Neural cell (in vitro differentiated cells): Measurements from ENCODE around the gene HSH2D. TPM values are rescaled to one million over a fixed set of nuclear protein-coding genes. Genes with fewer than 3 reads are reported as not detected.

Experiments used
- H2AFZ ChIP-seq: fragments of 200-600, 300-800 bp; sonication (generic), shearing (Covaris generic); 2 replicates; pipeline ENCODE4 v1.6.0; 2014; ENCODE audit warnings: low read depth, mild to moderate bottlenecking, antibody characterized with exemption, low read length, moderate library complexity
- H3F3A ChIP-seq: fragments of 200-600 bp; shearing (Covaris generic); 2 replicates; pipeline ENCODE4 v1.6.1; 2016; ENCODE audit warnings: mild to moderate bottlenecking, moderate library complexity, mixed read lengths, antibody characterized with exemption, low read length; ENCODE audit not compliant: insufficient read depth, poor library complexity, severe bottlenecking
- H3K27ac ChIP-seq: fragments of 200-600, 300-800 bp; sonication (generic), shearing (Covaris generic); 2 replicates; pipeline ENCODE4 v1.5.1; 2014; ENCODE audit warnings: mild to moderate bottlenecking, low read length, moderate library complexity
- H3K27me3 ChIP-seq: fragments of 300-800, 200-600 bp; sonication (generic), shearing (Covaris generic); 2 replicates; pipeline ENCODE4 v1.6.0; 2014; ENCODE audit warnings: mild to moderate bottlenecking, low read depth, low read length, moderate library complexity; ENCODE audit not compliant: insufficient read depth
- H3K36me3 ChIP-seq: fragments of 300-800, 200-600 bp; sonication (generic), shearing (Covaris generic); 2 replicates; pipeline ENCODE4 v1.5.1; 2014; ENCODE audit warnings: mild to moderate bottlenecking, antibody characterized with exemption, low read length, moderate library complexity; ENCODE audit not compliant: insufficient read depth
- H3K4me2 ChIP-seq: fragments of 300-800, 200-600 bp; sonication (generic), shearing (Covaris generic); 2 replicates; pipeline ENCODE4 v1.6.0; 2014; ENCODE audit warnings: mild to moderate bottlenecking, low read length
- H3K4me3 ChIP-seq: fragments of 300-800, 200-600 bp; sonication (generic), shearing (Covaris generic); 2 replicates; pipeline ENCODE4 v1.5.1; 2014; ENCODE audit warnings: mild to moderate bottlenecking, low read length, moderate library complexity
- H3K79me2 ChIP-seq: fragments of 200-600 bp; shearing (Covaris generic); replicated peaks from 2 replicates; pipeline ENCODE4 v1.6.0; 2014; ENCODE audit warnings: mild to moderate bottlenecking, low read length, moderate library complexity; ENCODE audit not compliant: insufficient read depth
- H3K9ac ChIP-seq: fragments of 300-800, 200-600 bp; sonication (generic), shearing (Covaris generic); 2 replicates; pipeline ENCODE4 v1.6.1; 2016; ENCODE audit warnings: mild to moderate bottlenecking, low read length, mixed read lengths
- H3K9me2 ChIP-seq: fragments of 200-600 bp; shearing (Covaris generic); 2 replicates; pipeline ENCODE4 v1.6.1; 2016; ENCODE audit warnings: mild to moderate bottlenecking, low read length, mixed read lengths; ENCODE audit not compliant: insufficient read depth
- H3K9me3 ChIP-seq: fragments of 200-600, 300-800 bp; sonication (generic), shearing (Covaris generic); 2 replicates; pipeline ENCODE4 v1.6.1; 2016; ENCODE audit warnings: mild to moderate bottlenecking, mixed run types, low read length, moderate library complexity, mixed read lengths
- H4K20me1 ChIP-seq: fragments of 200-600 bp; shearing (Covaris generic); 2 replicates; pipeline ENCODE4 v1.6.1; 2016; ENCODE audit warnings: mild to moderate bottlenecking, mixed run types; ENCODE audit not compliant: insufficient read depth
- CTCF ChIP-seq: fragments of 450-650 bp; IDR thresholded peaks from 2 replicates; pipeline ENCODE4 v1.5.1; 2014; ENCODE audit warnings: antibody characterized with exemption, mild to moderate bottlenecking, moderate library complexity; ENCODE audit not compliant: poor library complexity, severe bottlenecking
- EP300 ChIP-seq: fragments of 450-650 bp; conservative IDR thresholded peaks from 2 replicates; pipeline ENCODE4 v1.6.1; 2014; ENCODE audit warnings: antibody characterized with exemption, mild to moderate bottlenecking, moderate library complexity; ENCODE audit not compliant: poor library complexity, severe bottlenecking
- EZH2 ChIP-seq: fragments of 200-600, 300-800 bp; shearing (Covaris generic), sonication (generic); IDR thresholded peaks from 2 replicates; pipeline ENCODE4 v1.6.1; 2014; ENCODE audit warnings: antibody characterized with exemption, low read length, borderline replicate concordance, mild to moderate bottlenecking; ENCODE audit not compliant: insufficient read depth, poor library complexity, severe bottlenecking
- MXI1 ChIP-seq: fragments of 450-650 bp; conservative IDR thresholded peaks from 2 replicates; pipeline ENCODE4 v1.6.1; 2014; ENCODE audit warnings: antibody characterized with exemption, mild to moderate bottlenecking; ENCODE audit not compliant: poor library complexity, severe bottlenecking
- POLR2AphosphoS5 ChIP-seq: IDR thresholded peaks from 2 replicates; pipeline ENCODE4 v1.6.1; 2012
- RAD21 ChIP-seq: fragments of 450-650 bp; conservative IDR thresholded peaks from 2 replicates; pipeline ENCODE4 v1.6.1; 2014; ENCODE audit warnings: antibody characterized with exemption, mild to moderate bottlenecking, moderate library complexity
- REST ChIP-seq: IDR thresholded peaks from 2 replicates; pipeline ENCODE4 v1.6.1; 2012; ENCODE audit warnings: borderline replicate concordance
- SMC3 ChIP-seq: fragments of 450-650 bp; conservative IDR thresholded peaks from 2 replicates; pipeline ENCODE4 v1.6.1; 2014; ENCODE audit warnings: antibody characterized with exemption, mild to moderate bottlenecking, moderate library complexity; ENCODE audit not compliant: poor library complexity
- TAF1 ChIP-seq: IDR thresholded peaks from 2 replicates; pipeline ENCODE4 v1.6.1; 2012; ENCODE audit warnings: low read depth
- polyA plus RNA-seq: library from polyadenylated mRNA; depleted of rRNA; stranded (reverse); fragments of >200 nt; gene quantifications from 2 replicates; pipeline ENCODE4 v1.2.3, GENCODE V29; 2014

Gene HSH2D
- polyA plus RNA-seq, 1 donor from 2014 or later: not detected

GRCh38 chr19:16191216-16191908 is 47.9 kb downstream of the HSH2D start:
- no peak overlapping the region for H3K27ac ChIP-seq
- no peak overlapping the region for H3K4me3 ChIP-seq
- no peaks in the 10 kb centered on the region for H3K36me3 ChIP-seq
- no peak overlapping the region for H2AFZ ChIP-seq
- no peak for TF ChIP-seq EZH2
- TF ChIP-seq RAD21: no peak
- TF ChIP-seq EP300: no peak
- no peak for TF ChIP-seq SMC3
- TF ChIP-seq CTCF: no peak
- TF ChIP-seq REST: no peak
- TF ChIP-seq TAF1: no peak
- TF ChIP-seq POLR2AphosphoS5: no peak
- TF ChIP-seq MXI1: no peak
- no peaks in the 10 kb centered on the region for H4K20me1 ChIP-seq
- H3K9ac ChIP-seq: no peak overlapping the region
- no peaks in the 10 kb centered on the region for H3K9me2 ChIP-seq
- no peaks in the 10 kb centered on the region for H3F3A ChIP-seq
- no peak overlapping the region for H3K4me2 ChIP-seq
- H3K9me3 ChIP-seq: no peaks in the 10 kb centered on the region
- peaks cover 10% of the 10 kb centered on the region for H3K79me2 ChIP-seq
- H3K27me3 ChIP-seq: no peaks in the 10 kb centered on the region

GRCh38 chr19:16193466-16193865 is 50.0 kb downstream of the HSH2D start:
- Histone ChIP-seq H3K4me3 (no peak overlapping the region), H2AFZ (no peak overlapping the region), H3K9me2 (no peaks in the 10 kb centered on the region), H4K20me1 (no peaks in the 10 kb centered on the region), H3F3A (no peaks in the 10 kb centered on the region), H3K27ac (no peak overlapping the region), H3K4me2 (no peak overlapping the region), H3K79me2 (peaks cover 9% of the 10 kb centered on the region), H3K9ac (no peak overlapping the region), H3K27me3 (no peaks in the 10 kb centered on the region), H3K36me3 (no peaks in the 10 kb centered on the region), H3K9me3 (no peaks in the 10 kb centered on the region)
- no peak for TF ChIP-seq SMC3
- no peak for TF ChIP-seq EP300
- no peak for TF ChIP-seq REST
